Measurements from ENCODE around the gene MARCHF7. TPM values are rescaled to one million over a fixed set of nuclear protein-coding genes. Genes with fewer than 3 reads are reported as not detected.
A peak's percentile ranks its signal among the peaks of the same experiment; 100 is the strongest.

MARCHF7 gene
- total RNA-seq, 2 donors from 2014 or later: 105 to 125 TPM

DNA sequence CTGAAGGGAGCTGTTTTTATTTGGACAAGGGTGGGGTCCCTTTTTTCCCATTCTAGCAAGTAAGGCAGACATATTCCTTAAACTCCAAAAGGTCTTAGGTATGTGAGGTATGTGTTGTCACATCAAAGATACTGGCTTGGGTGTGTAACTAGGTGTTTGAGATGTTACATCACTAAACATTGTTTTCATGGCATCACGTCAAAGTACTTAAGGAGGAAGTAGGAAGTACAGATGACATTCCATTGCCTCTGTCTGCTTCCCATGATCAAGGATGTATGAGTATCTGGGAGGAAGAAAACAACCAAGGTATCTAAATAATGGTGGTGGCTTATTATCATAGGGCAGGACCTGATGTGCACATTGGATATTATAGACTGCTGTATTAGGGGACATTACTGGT, 46.4 kb downstream of the MARCHF7 start:
- Histone ChIP-seq H3K9me3 (ENCODE audit: control insufficient read depth, low read length) (no peaks in the 10 kb centered on the region), H3K9ac (ENCODE audit: extremely low read depth, low read length, poor library complexity, severe bottlenecking) (no peak overlapping the region), H3K27ac (ENCODE audit: low read depth, low read length) (no peak overlapping the region), H3K27me3 (ENCODE audit: control insufficient read depth, insufficient read depth, low read length, poor library complexity, severe bottlenecking) (no peaks in the 10 kb centered on the region), H3K36me3 (ENCODE audit: control insufficient read depth, insufficient read depth, low read length) (peaks cover 96% of the 10 kb centered on the region), H3K4me3 (ENCODE audit: low read length) (no peak overlapping the region), H3K4me1 (ENCODE audit: control insufficient read depth, insufficient read depth, low read length) (peaks cover 3% of the 10 kb centered on the region)
- TF ChIP-seq, protein P1, sequence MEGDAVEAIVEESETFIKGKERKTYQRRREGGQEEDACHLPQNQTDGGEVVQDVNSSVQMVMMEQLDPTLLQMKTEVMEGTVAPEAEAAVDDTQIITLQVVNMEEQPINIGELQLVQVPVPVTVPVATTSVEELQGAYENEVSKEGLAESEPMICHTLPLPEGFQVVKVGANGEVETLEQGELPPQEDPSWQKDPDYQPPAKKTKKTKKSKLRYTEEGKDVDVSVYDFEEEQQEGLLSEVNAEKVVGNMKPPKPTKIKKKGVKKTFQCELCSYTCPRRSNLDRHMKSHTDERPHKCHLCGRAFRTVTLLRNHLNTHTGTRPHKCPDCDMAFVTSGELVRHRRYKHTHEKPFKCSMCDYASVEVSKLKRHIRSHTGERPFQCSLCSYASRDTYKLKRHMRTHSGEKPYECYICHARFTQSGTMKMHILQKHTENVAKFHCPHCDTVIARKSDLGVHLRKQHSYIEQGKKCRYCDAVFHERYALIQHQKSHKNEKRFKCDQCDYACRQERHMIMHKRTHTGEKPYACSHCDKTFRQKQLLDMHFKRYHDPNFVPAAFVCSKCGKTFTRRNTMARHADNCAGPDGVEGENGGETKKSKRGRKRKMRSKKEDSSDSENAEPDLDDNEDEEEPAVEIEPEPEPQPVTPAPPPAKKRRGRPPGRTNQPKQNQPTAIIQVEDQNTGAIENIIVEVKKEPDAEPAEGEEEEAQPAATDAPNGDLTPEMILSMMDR (conservative IDR thresholded peaks at IDR 0.05): no peak
- H3K27me3 Mint-ChIP-seq (ENCODE audit: insufficient read depth): no peaks in the 10 kb centered on the region
- WGBS, 2 experiments (ENCODE audit: insufficient coverage in 1 of 2, insufficient read length in 1 of 2): 92 to 100% methylated on average over 1 of the region's 1 CpG
- no peak overlapping the region for H3K4me3 Mint-ChIP-seq
- H3K36me3 Mint-ChIP-seq (ENCODE audit: low read depth): peaks cover 48% of the 10 kb centered on the region
- peaks cover 6% of the 10 kb centered on the region for H3K4me1 Mint-ChIP-seq
- H3K27ac Mint-ChIP-seq: peak overlapping the region; percentile 26
- no peaks in the 10 kb centered on the region for H3K9me3 Mint-ChIP-seq
- DNase-seq: no peak

DNA sequence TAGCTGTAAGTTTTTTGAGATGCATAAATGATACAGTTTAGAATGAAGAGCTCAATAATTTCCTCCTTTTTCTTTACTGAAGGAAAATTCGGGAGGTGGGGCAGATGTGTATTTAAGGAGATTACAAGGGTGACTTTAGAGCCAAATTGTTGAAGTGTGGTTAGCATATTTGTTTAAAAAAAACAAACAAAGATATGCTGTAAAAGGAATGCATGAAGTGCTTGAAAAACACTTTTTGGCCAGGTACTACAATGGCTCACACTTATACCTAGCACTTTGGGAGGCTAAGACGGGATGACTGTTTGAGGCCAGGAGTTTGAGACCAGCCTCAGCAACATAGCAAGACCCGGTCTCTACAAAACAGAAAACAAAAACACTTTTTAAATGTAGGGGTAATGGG, 47.3 kb downstream of the MARCHF7 start:
- TF ChIP-seq, protein P1 (conservative IDR thresholded peaks at IDR 0.05): no peak
- Mint-ChIP-seq H3K27ac (no peak overlapping the region), H3K4me1 (peaks cover 6% of the 10 kb centered on the region), H3K4me3 (no peak overlapping the region), H3K27me3 (ENCODE audit: insufficient read depth) (no peaks in the 10 kb centered on the region), H3K9me3 (no peaks in the 10 kb centered on the region), H3K36me3 (ENCODE audit: low read depth) (peaks cover 50% of the 10 kb centered on the region)
- Histone ChIP-seq H3K4me3 (ENCODE audit: low read length) (no peak overlapping the region), H3K36me3 (ENCODE audit: control insufficient read depth, insufficient read depth, low read length) (peaks cover 95% of the 10 kb centered on the region), H3K9ac (ENCODE audit: extremely low read depth, low read length, poor library complexity, severe bottlenecking) (no peak overlapping the region), H3K27me3 (ENCODE audit: control insufficient read depth, insufficient read depth, low read length, poor library complexity, severe bottlenecking) (no peaks in the 10 kb centered on the region), H3K27ac (ENCODE audit: low read depth, low read length) (no peak overlapping the region), H3K4me1 (ENCODE audit: control insufficient read depth, insufficient read depth, low read length) (peaks cover 3% of the 10 kb centered on the region), H3K9me3 (ENCODE audit: control insufficient read depth, low read length) (no peaks in the 10 kb centered on the region)
- DNase-seq: no peak
- 86 to 89% methylated on average over 1 to 2 of the region's 3 CpGs for whole genome bisulfite sequencing, 2 experiments (ENCODE audit: insufficient coverage in 1 of 2, insufficient read length in 1 of 2)

DNA sequence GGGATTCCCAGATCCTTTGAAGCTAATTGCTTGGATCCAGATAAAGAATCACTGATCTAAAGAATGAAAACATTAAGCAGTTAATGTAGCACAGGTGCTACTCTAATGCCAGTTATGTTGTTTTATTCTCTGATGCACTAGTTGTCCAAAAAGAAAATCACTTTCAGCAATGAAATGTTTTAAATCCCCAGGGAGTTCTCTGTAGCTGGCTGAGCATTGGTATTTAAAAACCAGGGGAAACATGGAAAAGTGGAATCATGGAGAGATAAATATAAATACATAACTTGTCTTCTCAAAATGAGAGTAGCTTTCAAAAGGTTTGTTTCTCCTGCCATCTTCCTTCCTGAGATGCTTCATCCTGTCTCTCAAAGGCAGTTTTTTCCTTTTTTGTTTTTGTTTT, 48.0 kb downstream of the MARCHF7 start:
- H3K4me3 ChIP-seq (ENCODE audit: low read length): no peak overlapping the region
- TF ChIP-seq, protein P1 (conservative IDR thresholded peaks at IDR 0.05): no peak
- peaks cover 3% of the 10 kb centered on the region for H3K4me1 ChIP-seq (ENCODE audit: control insufficient read depth, insufficient read depth, low read length)
- no peaks in the 10 kb centered on the region for H3K27me3 ChIP-seq (ENCODE audit: control insufficient read depth, insufficient read depth, low read length, poor library complexity, severe bottlenecking)
- H3K9ac ChIP-seq (ENCODE audit: extremely low read depth, low read length, poor library complexity, severe bottlenecking): no peak overlapping the region
- peaks cover 95% of the 10 kb centered on the region for H3K36me3 ChIP-seq (ENCODE audit: control insufficient read depth, insufficient read depth, low read length)
- H3K36me3 Mint-ChIP-seq (ENCODE audit: low read depth): peaks cover 55% of the 10 kb centered on the region
- no peaks in the 10 kb centered on the region for H3K9me3 ChIP-seq (ENCODE audit: control insufficient read depth, low read length)
- no peaks in the 10 kb centered on the region for H3K27me3 Mint-ChIP-seq (ENCODE audit: insufficient read depth)
- H3K4me3 Mint-ChIP-seq: no peak overlapping the region
- H3K4me1 Mint-ChIP-seq: peaks cover 6% of the 10 kb centered on the region
- no peak for DNase-seq
- H3K9me3 Mint-ChIP-seq: no peaks in the 10 kb centered on the region
- H3K27ac ChIP-seq (ENCODE audit: low read depth, low read length): no peak overlapping the region
- no peak overlapping the region for H3K27ac Mint-ChIP-seq

All from endodermal cell (in vitro differentiated cells).